ENCODE results near the gene PTGS1.

PTGS1 gene

DNA sequence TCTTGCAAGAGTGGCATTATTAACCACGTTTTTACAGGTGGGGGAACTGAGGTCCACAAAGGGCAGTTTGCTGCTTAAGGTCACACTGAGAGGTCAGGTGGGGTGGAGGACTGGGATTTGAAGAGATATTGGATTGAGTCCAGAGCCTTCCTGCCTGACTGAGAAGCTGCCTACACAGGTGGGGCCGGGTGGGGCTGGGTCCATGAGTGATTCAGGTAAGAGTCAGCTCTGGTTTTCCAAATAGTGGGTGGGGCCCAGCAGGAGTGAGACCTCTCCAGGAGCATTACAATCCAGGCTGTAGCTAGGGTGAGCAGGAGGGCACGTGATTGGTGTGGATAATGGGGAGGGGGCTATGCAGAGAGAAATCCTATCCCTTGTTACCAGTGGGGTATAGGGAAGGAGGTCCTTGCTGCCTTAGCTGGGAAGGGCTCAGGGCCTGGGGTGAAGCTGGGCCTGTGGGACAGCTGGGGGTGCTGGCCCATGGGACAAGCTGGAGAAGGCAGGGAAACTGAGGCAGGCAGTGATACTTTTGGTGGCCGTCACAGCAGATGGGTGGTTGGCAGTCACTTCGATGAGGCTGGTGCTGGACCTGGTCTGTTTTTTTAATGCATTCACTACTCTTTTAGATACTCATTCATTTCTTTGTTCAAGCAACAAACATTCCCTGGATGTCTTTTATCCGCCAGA is 2.9 kb upstream of the PTGS1 start:
- no peak for TF ChIP-seq ZFX (IDR thresholded peaks at IDR 0.05)
- TF ChIP-seq, protein P1, sequence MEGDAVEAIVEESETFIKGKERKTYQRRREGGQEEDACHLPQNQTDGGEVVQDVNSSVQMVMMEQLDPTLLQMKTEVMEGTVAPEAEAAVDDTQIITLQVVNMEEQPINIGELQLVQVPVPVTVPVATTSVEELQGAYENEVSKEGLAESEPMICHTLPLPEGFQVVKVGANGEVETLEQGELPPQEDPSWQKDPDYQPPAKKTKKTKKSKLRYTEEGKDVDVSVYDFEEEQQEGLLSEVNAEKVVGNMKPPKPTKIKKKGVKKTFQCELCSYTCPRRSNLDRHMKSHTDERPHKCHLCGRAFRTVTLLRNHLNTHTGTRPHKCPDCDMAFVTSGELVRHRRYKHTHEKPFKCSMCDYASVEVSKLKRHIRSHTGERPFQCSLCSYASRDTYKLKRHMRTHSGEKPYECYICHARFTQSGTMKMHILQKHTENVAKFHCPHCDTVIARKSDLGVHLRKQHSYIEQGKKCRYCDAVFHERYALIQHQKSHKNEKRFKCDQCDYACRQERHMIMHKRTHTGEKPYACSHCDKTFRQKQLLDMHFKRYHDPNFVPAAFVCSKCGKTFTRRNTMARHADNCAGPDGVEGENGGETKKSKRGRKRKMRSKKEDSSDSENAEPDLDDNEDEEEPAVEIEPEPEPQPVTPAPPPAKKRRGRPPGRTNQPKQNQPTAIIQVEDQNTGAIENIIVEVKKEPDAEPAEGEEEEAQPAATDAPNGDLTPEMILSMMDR (conservative IDR thresholded peaks at IDR 0.05) = no peak
- H3K27ac ChIP-seq = no peak overlapping the region

DNA sequence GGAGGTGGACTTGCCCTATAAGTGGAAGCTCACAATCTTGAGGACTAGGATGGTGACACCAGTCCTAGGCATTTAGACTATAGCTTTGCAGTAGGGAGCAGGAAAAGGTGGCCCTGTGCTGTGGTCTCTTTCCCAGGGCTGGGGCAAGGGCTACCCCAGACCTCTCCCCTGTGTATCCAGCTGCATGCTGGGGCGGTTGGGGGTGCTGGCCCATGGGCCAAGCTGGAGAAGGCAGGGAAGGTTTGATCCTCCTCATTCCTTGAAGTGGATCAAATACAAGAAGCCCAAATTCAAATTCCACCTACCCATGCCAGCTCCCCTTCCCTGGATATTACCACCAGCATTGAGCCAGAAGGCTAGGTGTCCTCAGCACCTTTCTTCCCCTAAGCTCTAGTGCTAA is 2.2 kb upstream of the PTGS1 start:
- TF ChIP-seq ZFX (IDR thresholded peaks at IDR 0.05) = no peak
- TF ChIP-seq, protein P1 (conservative IDR thresholded peaks at IDR 0.05) = no peak
- no peak overlapping the region for H3K27ac ChIP-seq

DNA sequence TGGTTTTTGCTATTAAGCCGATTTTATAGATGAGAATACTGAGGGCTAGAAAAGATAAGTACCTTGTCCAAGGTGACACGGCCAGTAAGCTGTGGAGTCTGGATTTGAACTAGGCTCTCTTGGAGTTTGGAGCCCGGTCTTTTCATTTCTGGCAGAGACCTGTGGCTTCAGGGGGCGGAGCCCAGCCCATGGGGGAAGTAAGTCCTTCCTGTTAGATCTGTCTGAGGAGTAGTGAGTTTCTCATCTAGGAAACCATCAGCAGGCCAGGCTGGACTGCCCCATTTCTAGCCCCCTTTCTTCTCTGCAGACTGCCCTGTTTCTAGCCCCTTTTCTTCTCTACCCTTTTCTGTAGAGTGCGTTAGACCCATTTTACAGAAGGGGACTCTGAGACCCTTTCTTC is 521 bp upstream of the PTGS1 start:
- no peak overlapping the region for H3K27ac ChIP-seq
- no peak for TF ChIP-seq ZFX (IDR thresholded peaks at IDR 0.05)
- TF ChIP-seq, protein P1 (conservative IDR thresholded peaks at IDR 0.05) = no peak

DNA sequence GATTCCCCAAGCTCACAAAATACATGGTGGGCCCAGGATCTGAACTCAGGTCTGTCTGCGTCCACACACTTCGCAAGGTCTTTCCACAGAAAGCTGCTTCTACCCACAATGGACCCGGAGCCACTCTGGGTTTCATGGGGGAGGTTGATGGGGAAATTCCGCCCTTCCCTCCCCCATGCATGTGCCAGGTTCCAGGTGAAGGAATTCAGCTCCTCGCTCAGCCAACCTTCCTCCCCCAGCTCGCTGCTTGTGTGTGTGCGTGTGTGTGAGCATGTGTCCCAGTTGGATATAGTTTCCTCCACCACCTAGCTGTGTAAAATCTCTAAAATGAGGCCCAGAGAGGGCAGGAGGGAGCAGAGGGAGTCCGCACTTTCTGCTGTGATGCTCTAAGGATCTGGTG is 1.0 kb downstream of the PTGS1 start:
- H3K27ac ChIP-seq = no peak overlapping the region
- TF ChIP-seq ZFX (IDR thresholded peaks at IDR 0.05) = no peak
- TF ChIP-seq, protein P1 (conservative IDR thresholded peaks at IDR 0.05) = no peak

DNA sequence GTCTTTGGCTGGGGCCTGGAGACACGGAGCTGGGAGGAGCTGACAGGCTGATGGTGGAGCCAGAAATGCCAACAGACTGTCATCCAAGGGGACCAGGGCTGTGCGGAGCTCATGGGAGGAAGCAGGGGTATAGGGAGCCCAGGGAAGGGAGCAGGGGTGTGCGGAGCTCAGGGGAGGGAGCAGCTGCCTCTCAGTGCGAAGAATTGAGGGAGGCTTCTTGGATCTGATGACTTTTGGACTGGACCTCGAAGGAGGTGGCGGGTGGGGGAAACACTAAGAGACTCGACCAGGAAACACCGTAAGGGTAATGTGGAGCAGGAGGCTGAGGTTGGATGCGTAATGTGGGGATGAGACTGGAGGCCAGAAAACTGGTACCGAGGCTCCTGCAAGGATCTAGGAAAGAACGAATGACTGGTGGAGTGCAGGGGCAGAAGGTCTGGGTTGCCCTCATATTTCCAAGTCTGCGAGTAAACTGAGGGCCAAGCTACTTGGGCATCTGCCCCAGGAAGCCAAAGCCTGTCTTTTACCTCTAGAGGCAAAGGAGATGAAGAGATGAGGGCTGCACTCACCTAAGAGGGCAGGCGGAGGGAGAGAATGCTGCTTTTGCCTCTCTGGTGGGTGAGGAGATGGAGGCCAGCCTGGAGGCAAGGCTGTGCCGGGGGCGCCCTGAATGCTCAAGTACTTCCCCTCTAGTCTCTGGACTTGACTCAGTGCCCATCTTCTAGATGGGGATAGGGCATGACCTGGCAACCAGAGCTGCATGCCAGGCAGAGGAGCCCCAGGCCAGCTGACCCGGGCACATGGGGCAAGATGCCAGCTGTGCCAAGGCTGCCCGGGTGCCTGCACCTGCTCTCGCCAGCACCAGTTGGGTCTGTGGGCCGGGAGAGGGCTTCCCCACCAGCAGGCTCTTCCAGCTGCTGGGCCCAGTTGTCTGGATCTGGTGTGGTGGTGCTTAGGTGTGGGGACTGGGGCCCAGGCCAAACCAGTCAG is 2.3 kb downstream of the PTGS1 start:
- TF ChIP-seq, protein P1 (conservative IDR thresholded peaks at IDR 0.05) = no peak
- H3K27ac ChIP-seq = no peak overlapping the region

DNA sequence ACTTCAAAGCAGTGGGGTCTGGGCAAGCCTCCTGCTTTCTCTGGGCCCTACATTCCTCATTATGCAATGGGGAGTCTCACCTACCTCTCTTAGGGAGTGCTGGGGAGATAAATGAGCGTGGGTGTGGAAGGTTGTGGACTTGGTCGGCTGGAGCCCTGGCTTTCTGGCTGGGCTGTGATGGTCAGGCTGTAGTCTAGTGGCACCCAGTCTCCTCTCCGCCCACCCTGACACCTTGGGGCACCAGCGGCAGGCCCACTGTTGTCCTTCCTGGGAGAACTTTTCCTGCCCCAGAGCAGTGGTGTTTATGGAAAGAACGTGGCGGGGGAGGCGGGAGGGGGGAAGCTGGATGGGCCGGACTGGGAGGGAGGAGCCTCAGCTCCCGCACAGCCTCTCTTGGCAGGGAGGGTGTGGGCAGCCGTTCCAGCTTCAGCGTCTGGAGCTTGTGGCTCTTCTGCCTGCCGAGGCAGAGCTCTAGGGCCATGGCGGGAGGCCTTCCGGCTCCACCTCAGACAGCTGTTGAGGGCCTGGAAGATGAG is 4.1 kb downstream of the PTGS1 start:
- TF ChIP-seq ZFX (IDR thresholded peaks at IDR 0.05) = no peak
- TF ChIP-seq, protein P1 (conservative IDR thresholded peaks at IDR 0.05) = no peak
- H3K27ac ChIP-seq = peak overlapping the region; percentile 69

DNA sequence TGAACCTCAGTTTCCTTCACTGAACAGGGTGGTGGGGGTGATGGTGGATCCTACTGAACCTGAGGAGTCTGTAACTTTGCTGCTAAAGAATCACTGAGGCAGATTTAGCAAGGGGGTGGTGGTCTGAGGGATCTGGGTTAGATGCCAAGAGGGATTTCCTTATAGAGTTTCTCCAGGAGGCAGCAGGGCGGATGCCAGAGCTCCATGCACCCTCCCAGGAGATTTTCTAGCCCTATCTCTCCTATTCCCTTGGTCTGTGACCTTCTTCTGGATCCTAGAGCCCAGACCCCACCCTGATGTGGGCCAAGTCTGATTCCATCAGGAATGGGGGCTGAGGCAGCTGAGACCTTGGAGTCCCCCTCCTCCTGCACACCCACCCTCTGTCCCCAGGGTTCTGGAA is 6.0 kb downstream of the PTGS1 start:
- TF ChIP-seq ZFX (IDR thresholded peaks at IDR 0.05) = no peak
- TF ChIP-seq, protein P1 (conservative IDR thresholded peaks at IDR 0.05) = no peak
- H3K27ac ChIP-seq = peak overlapping the region; percentile 69
